Measurements from ENCODE around the gene ZCCHC24. TPM values are rescaled to one million over a fixed set of nuclear protein-coding genes. Genes with fewer than 3 reads are reported as not detected.

ZCCHC24 gene
- total RNA-seq, 4 donors from 2014 or later, result 47.1 to 73.6 (median 55.5) TPM

DNA sequence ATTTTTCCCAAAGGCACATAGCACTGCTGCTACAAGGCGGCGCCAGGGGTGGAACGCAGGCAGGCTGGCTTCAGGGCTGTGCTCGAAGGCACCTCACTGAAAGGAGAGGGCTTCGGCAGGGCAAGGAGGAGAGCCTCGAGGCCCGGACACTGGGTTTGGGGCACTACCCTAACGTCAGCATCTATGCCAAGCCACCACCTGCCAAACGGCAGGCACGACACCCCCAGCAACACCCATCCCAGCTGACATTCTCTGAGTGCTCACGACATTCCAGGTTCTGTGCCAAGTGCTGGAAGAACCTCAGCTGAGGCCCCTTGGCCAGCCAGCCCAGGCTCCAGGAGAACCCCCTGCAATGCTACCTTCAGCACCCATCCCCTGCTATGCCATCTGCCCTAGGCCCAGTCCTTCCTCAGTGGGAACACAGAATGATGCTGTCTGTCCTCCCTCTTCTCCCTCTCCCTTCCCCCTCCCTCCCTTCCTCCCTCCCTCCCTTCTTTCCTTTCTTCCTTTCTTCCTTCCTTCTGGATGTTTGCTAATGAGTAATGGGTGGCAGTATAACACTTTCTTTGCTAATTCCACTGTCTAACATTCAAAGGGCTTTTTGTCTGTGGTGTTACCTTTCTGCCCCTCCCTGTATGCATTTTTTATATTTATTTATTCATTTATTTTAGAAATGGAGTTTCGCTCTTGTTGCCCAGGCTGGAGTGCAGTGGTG is 24.3 kb downstream of the ZCCHC24 start:
- no peak for DNase-seq (ENCODE audit: low spot score)
- ATAC-seq (ENCODE audit: low FRiP score), result no peak
- TF ChIP-seq CTCF (IDR thresholded peaks at IDR 0.05), result no peak

DNA sequence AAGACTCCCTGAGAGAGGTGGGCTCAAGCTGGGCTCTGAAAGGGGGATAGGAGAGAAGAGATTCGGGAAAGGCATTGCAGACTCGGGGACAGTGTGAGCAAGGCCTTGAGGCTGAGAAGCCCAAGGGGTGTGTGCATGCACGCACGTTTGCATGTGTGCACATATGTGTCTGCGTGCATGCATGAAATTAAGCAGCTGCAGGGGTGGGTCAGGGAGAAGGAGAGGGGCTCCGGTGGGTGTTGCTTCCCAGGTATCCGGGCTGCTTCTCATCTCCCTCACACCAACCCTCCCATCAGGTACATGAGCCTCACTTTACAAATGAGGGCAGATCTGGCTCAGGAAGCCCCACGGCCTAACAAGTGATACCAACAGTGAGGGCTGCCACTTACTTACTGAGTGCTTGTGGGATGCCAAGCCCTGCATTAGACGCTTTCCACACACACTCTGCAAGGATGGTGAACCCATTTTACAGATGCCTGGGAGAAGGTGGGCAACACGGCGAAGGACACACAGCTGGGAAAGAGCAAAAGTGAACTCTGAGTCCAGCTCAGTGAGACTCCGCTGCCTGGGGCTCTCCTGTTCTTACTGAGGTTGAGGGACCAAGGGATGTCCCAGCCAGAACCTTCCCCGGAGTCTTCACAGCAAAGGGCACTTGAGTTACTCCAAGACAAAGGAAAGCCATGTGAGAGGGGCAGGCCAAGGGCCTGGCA is 26.4 kb downstream of the ZCCHC24 start:
- DNase-seq (ENCODE audit: low spot score), result no peak
- no peak for TF ChIP-seq CTCF (IDR thresholded peaks at IDR 0.05)

DNA sequence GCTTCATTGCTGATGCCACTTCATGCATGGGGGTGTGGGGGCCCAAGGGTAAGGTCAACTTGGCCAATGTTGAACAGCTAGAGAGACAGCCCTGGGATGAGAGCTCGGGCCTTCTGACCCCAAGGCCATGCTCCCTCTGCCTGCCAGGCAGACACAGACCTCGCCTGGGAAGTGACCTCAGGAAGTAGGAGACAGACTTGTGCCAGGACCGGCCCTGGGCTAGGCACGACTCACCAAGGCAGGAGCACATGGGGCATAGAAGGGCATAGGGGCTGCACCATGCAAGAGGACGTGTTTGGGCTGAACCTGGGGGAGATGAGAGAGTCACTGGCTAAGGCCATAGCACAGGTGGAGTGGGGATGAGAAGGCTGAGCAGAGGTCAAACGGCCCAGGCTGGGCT is 27.1 kb downstream of the ZCCHC24 start:
- no peak for DNase-seq (ENCODE audit: low spot score)
- no peak for ATAC-seq (ENCODE audit: low FRiP score)
- TF ChIP-seq CTCF (IDR thresholded peaks at IDR 0.05), result no peak

More for the DNA sequence above, 26.4 kb downstream of the ZCCHC24 start:
- no peak for ATAC-seq (ENCODE audit: low FRiP score)

GRCh38 chr10:79417731-79418130 is 27.7 kb downstream of the ZCCHC24 start:
- TF ChIP-seq CTCF (IDR thresholded peaks at IDR 0.05), result no peak
- no peak for DNase-seq (ENCODE audit: low spot score)
- ATAC-seq (ENCODE audit: low FRiP score), result no peak

DNA sequence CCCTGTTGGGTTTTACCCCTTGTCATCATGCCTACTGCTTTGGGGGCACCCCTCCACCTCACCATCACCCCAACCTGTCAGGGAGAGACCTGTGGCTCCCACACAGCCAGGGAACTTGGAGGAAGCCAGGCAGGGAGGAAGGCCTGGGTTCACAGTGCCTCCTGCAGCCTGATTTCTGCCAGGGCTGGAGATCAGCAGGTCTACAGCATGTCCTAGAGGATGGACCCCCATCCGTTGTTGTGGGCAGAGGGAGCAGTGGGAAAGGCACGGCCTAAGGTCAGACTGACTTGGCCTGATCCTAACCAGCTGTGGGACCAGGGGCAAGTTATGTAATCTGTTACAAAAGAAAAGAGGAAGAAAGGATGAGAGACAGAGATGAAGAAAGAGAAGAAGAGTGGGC is 28.2 kb downstream of the ZCCHC24 start:
- ATAC-seq (ENCODE audit: low FRiP score) (no peak), DNase-seq (ENCODE audit: low spot score) (no peak)
- no peak for TF ChIP-seq CTCF (IDR thresholded peaks at IDR 0.05)

DNA sequence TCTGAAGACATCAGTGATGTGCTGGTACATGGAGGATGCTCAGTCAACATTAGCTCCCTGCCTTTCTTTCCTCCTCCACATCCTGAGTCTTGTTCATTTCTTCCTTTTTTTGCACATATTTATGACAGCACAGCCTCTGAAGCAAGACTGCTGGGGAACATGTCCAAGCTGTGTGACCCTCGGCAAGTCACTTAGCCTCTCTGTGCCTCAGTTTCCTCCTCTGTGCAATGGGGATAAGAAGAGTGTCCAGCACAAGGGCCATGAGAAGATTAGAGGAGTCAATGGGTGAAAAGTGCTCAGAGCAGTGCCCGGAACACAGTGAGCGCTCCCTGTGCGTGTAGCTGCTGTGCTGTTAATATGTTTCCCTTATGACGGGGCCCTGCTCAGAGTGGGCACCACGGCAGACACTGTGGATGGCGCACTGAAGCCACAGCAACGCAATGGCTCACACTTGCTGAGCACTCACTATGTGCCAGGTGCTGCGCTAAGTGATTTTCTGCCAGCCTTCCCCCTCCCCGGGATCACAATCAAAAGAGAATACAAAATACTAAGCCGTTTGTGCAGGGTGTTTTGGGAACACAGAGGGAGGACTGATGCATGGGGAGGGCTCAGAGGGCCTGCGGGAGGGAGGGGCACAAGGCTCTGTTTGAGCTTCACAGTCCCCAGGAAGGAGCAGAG is 28.7 kb downstream of the ZCCHC24 start:
- TF ChIP-seq CTCF (IDR thresholded peaks at IDR 0.05), result no peak
- ATAC-seq (ENCODE audit: low FRiP score) (no peak), DNase-seq (ENCODE audit: low spot score) (no peak)

Measured in omental fat pad (tissue), 4 donors.